Esophagus muscularis mucosa (tissue), 4 donors: Measurements from ENCODE around the gene FAM114A1.

Experiments
- EP300 ChIP-seq: sonication (generic); formaldehyde crosslinking; IDR thresholded peaks from one replicate; pipeline ENCODE4 v1.6.1; 2017; ENCODE audit warnings: antibody characterized with exemption
- POLR2A ChIP-seq: fragments of 450-650 bp; IDR thresholded peaks from one replicate; pipeline ENCODE4 v1.6.1; 2017; ENCODE audit warnings: antibody characterized with exemption, moderate library complexity, mild to moderate bottlenecking, low read depth
- POLR2AphosphoS5 ChIP-seq, 2 donors: sonication (generic); formaldehyde crosslinking; IDR thresholded peaks; one replicate each; pipeline ENCODE4 v1.6.1; 2017; ENCODE audit warnings: antibody characterized with exemption in 2 of 2
- TF ChIP-seq, protein P1 (sequence below), 3 experiments: fragments of 200-600 bp in 2 of 3; fragments of 450-650 bp in 1 of 3; sonication (generic) in 2 of 3; IDR thresholded peaks; one replicate each; pipeline ENCODE4 v1.5.1; 2017 to 2019; ENCODE audit warnings: antibody characterized with exemption in 3 of 3, mild to moderate bottlenecking in 2 of 3, moderate library complexity in 1 of 3

DNA sequence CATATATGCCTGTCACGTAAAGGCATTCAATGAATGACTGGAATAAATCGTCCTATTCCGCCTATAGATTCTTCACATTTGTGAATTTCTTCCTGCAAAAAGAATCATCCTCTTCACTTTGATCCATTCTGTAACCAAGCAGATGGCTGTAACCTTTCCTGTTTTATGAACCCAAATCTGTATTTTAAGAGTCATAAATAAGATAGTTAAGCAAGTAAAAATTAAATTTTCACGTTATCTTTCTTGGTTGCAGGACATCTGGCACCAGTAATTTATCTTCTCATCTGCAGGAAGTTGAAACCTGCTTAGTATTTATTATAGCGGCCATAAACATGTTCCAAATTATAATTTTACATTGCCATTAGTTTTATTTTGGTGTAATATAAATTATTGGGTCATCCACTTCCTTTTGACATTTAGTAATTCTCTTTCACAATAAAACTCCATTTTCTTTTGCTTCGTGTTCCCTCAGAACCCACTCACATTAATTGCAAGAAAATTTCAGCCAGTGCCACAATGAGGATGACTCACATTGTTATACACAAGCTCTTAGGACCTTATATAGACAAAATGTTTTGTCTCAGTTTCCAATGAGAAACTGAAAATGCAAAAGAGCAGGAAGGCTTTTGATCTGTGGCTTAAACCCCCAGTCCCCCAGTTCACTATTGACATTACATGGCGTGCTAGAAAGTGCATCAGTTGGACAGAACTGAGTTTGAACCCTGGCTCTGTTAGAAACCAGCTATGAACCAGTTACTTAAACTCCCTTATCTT lies 113.5 kb downstream of the FAM114A1 start:
- TF ChIP-seq, protein P1, sequence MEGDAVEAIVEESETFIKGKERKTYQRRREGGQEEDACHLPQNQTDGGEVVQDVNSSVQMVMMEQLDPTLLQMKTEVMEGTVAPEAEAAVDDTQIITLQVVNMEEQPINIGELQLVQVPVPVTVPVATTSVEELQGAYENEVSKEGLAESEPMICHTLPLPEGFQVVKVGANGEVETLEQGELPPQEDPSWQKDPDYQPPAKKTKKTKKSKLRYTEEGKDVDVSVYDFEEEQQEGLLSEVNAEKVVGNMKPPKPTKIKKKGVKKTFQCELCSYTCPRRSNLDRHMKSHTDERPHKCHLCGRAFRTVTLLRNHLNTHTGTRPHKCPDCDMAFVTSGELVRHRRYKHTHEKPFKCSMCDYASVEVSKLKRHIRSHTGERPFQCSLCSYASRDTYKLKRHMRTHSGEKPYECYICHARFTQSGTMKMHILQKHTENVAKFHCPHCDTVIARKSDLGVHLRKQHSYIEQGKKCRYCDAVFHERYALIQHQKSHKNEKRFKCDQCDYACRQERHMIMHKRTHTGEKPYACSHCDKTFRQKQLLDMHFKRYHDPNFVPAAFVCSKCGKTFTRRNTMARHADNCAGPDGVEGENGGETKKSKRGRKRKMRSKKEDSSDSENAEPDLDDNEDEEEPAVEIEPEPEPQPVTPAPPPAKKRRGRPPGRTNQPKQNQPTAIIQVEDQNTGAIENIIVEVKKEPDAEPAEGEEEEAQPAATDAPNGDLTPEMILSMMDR (IDR thresholded peaks at IDR 0.05), result no peak
- no peak for TF ChIP-seq EP300
- no peak for TF ChIP-seq POLR2AphosphoS5 (IDR thresholded peaks at IDR 0.05)
- no peak for TF ChIP-seq POLR2A
